Neural cell (in vitro differentiated cells): ENCODE results near the gene GPR82. TPM values are rescaled to one million over a fixed set of nuclear protein-coding genes. Genes with fewer than 3 reads are reported as not detected.

Experiments
- H2AFZ ChIP-seq: fragments of 200-600, 300-800 bp; sonication (generic), shearing (Covaris generic); 2 replicates; pipeline ENCODE4 v1.6.0; 2014; ENCODE audit warnings: low read depth, mild to moderate bottlenecking, antibody characterized with exemption, low read length, moderate library complexity
- H3F3A ChIP-seq: fragments of 200-600 bp; shearing (Covaris generic); 2 replicates; pipeline ENCODE4 v1.6.1; 2016; ENCODE audit warnings: mild to moderate bottlenecking, moderate library complexity, mixed read lengths, antibody characterized with exemption, low read length; ENCODE audit not compliant: insufficient read depth, poor library complexity, severe bottlenecking
- H3K27ac ChIP-seq: fragments of 200-600, 300-800 bp; sonication (generic), shearing (Covaris generic); 2 replicates; pipeline ENCODE4 v1.5.1; 2014; ENCODE audit warnings: mild to moderate bottlenecking, low read length, moderate library complexity
- H3K27me3 ChIP-seq: fragments of 300-800, 200-600 bp; sonication (generic), shearing (Covaris generic); 2 replicates; pipeline ENCODE4 v1.6.0; 2014; ENCODE audit warnings: mild to moderate bottlenecking, low read depth, low read length, moderate library complexity; ENCODE audit not compliant: insufficient read depth
- H3K36me3 ChIP-seq: fragments of 300-800, 200-600 bp; sonication (generic), shearing (Covaris generic); 2 replicates; pipeline ENCODE4 v1.5.1; 2014; ENCODE audit warnings: mild to moderate bottlenecking, antibody characterized with exemption, low read length, moderate library complexity; ENCODE audit not compliant: insufficient read depth
- H3K4me2 ChIP-seq: fragments of 300-800, 200-600 bp; sonication (generic), shearing (Covaris generic); 2 replicates; pipeline ENCODE4 v1.6.0; 2014; ENCODE audit warnings: mild to moderate bottlenecking, low read length
- H3K4me3 ChIP-seq: fragments of 300-800, 200-600 bp; sonication (generic), shearing (Covaris generic); 2 replicates; pipeline ENCODE4 v1.5.1; 2014; ENCODE audit warnings: mild to moderate bottlenecking, low read length, moderate library complexity
- H3K79me2 ChIP-seq: fragments of 200-600 bp; shearing (Covaris generic); replicated peaks from 2 replicates; pipeline ENCODE4 v1.6.0; 2014; ENCODE audit warnings: mild to moderate bottlenecking, low read length, moderate library complexity; ENCODE audit not compliant: insufficient read depth
- H3K9ac ChIP-seq: fragments of 300-800, 200-600 bp; sonication (generic), shearing (Covaris generic); 2 replicates; pipeline ENCODE4 v1.6.1; 2016; ENCODE audit warnings: mild to moderate bottlenecking, low read length, mixed read lengths
- H3K9me2 ChIP-seq: fragments of 200-600 bp; shearing (Covaris generic); 2 replicates; pipeline ENCODE4 v1.6.1; 2016; ENCODE audit warnings: mild to moderate bottlenecking, low read length, mixed read lengths; ENCODE audit not compliant: insufficient read depth
- H3K9me3 ChIP-seq: fragments of 200-600, 300-800 bp; sonication (generic), shearing (Covaris generic); 2 replicates; pipeline ENCODE4 v1.6.1; 2016; ENCODE audit warnings: mild to moderate bottlenecking, mixed run types, low read length, moderate library complexity, mixed read lengths
- H4K20me1 ChIP-seq: fragments of 200-600 bp; shearing (Covaris generic); 2 replicates; pipeline ENCODE4 v1.6.1; 2016; ENCODE audit warnings: mild to moderate bottlenecking, mixed run types; ENCODE audit not compliant: insufficient read depth
- CTCF ChIP-seq: fragments of 450-650 bp; IDR thresholded peaks from 2 replicates; pipeline ENCODE4 v1.5.1; 2014; ENCODE audit warnings: antibody characterized with exemption, mild to moderate bottlenecking, moderate library complexity; ENCODE audit not compliant: poor library complexity, severe bottlenecking
- EP300 ChIP-seq: fragments of 450-650 bp; conservative IDR thresholded peaks from 2 replicates; pipeline ENCODE4 v1.6.1; 2014; ENCODE audit warnings: antibody characterized with exemption, mild to moderate bottlenecking, moderate library complexity; ENCODE audit not compliant: poor library complexity, severe bottlenecking
- EZH2 ChIP-seq: fragments of 200-600, 300-800 bp; shearing (Covaris generic), sonication (generic); IDR thresholded peaks from 2 replicates; pipeline ENCODE4 v1.6.1; 2014; ENCODE audit warnings: antibody characterized with exemption, low read length, borderline replicate concordance, mild to moderate bottlenecking; ENCODE audit not compliant: insufficient read depth, poor library complexity, severe bottlenecking
- MXI1 ChIP-seq: fragments of 450-650 bp; conservative IDR thresholded peaks from 2 replicates; pipeline ENCODE4 v1.6.1; 2014; ENCODE audit warnings: antibody characterized with exemption, mild to moderate bottlenecking; ENCODE audit not compliant: poor library complexity, severe bottlenecking
- POLR2AphosphoS5 ChIP-seq: IDR thresholded peaks from 2 replicates; pipeline ENCODE4 v1.6.1; 2012
- RAD21 ChIP-seq: fragments of 450-650 bp; conservative IDR thresholded peaks from 2 replicates; pipeline ENCODE4 v1.6.1; 2014; ENCODE audit warnings: antibody characterized with exemption, mild to moderate bottlenecking, moderate library complexity
- REST ChIP-seq: IDR thresholded peaks from 2 replicates; pipeline ENCODE4 v1.6.1; 2012; ENCODE audit warnings: borderline replicate concordance
- SMC3 ChIP-seq: fragments of 450-650 bp; conservative IDR thresholded peaks from 2 replicates; pipeline ENCODE4 v1.6.1; 2014; ENCODE audit warnings: antibody characterized with exemption, mild to moderate bottlenecking, moderate library complexity; ENCODE audit not compliant: poor library complexity
- TAF1 ChIP-seq: IDR thresholded peaks from 2 replicates; pipeline ENCODE4 v1.6.1; 2012; ENCODE audit warnings: low read depth
- polyA plus RNA-seq: library from polyadenylated mRNA; depleted of rRNA; stranded (reverse); fragments of >200 nt; gene quantifications from 2 replicates; pipeline ENCODE4 v1.2.3, GENCODE V29; 2014

The GPR82 gene
- polyA plus RNA-seq, 1 donor from 2014 or later: not detected

GRCh38 chrX:41695426-41695825 lies 28.6 kb upstream of the GPR82 start:
- H3K36me3 ChIP-seq: no peaks in the 10 kb centered on the region
- TF ChIP-seq POLR2AphosphoS5 (no peak), EZH2 (no peak), CTCF (no peak), SMC3 (no peak), TAF1 (no peak), EP300 (no peak), MXI1 (no peak), RAD21 (no peak), REST (no peak)
- no peaks in the 10 kb centered on the region for H3K79me2 ChIP-seq
- no peaks in the 10 kb centered on the region for H3F3A ChIP-seq
- H3K4me3 ChIP-seq: no peak overlapping the region
- H3K9me3 ChIP-seq: no peaks in the 10 kb centered on the region
- no peak overlapping the region for H3K27ac ChIP-seq
- no peak overlapping the region for H3K4me2 ChIP-seq
- H3K9ac ChIP-seq: no peak overlapping the region
- H3K9me2 ChIP-seq: no peaks in the 10 kb centered on the region
- H4K20me1 ChIP-seq: no peaks in the 10 kb centered on the region
- no peak overlapping the region for H2AFZ ChIP-seq
- H3K27me3 ChIP-seq: no peaks in the 10 kb centered on the region

GRCh38 chrX:41703574-41704029 lies 20.4 kb upstream of the GPR82 start:
- Histone ChIP-seq H3K27ac (no peak overlapping the region), H3K36me3 (no peaks in the 10 kb centered on the region), H3K79me2 (no peaks in the 10 kb centered on the region), H3K9ac (no peak overlapping the region), H3K9me2 (no peaks in the 10 kb centered on the region), H3K4me2 (no peak overlapping the region), H4K20me1 (no peaks in the 10 kb centered on the region), H3K9me3 (no peaks in the 10 kb centered on the region), H3K4me3 (no peak overlapping the region), H3F3A (no peaks in the 10 kb centered on the region), H3K27me3 (no peaks in the 10 kb centered on the region), H2AFZ (no peak overlapping the region)
- no peak for TF ChIP-seq TAF1
- TF ChIP-seq MXI1: no peak
- TF ChIP-seq CTCF: no peak
- TF ChIP-seq EP300: no peak
- no peak for TF ChIP-seq POLR2AphosphoS5
- TF ChIP-seq RAD21: no peak
- TF ChIP-seq REST: no peak
- TF ChIP-seq EZH2: no peak
- TF ChIP-seq SMC3: no peak
